HG03025 (cell line): ENCODE measurements around the gene LKAAEAR1.

ENCODE experiments used
- ATAC-seq: cut with Tn5 transposase; IDR thresholded peaks from one replicate; pipeline ENCODE4 v1.9.1; 2021; ENCODE audit warnings: mild to moderate bottlenecking, moderate library complexity; ENCODE audit not compliant: unreplicated experiment, low FRiP score

The LKAAEAR1 gene

GRCh38 chr20:64111841-64112641 lies 27.8 kb upstream of the LKAAEAR1 start:
- no peak for ATAC-seq

GRCh38 chr20:64110411-64111068 lies 26.3 kb upstream of the LKAAEAR1 start:
- ATAC-seq: no peak

- no peak for ATAC-seq
Measured at GRCh38 chr20:64109831-64110391, 25.7 kb upstream of the LKAAEAR1 start.

DNA sequence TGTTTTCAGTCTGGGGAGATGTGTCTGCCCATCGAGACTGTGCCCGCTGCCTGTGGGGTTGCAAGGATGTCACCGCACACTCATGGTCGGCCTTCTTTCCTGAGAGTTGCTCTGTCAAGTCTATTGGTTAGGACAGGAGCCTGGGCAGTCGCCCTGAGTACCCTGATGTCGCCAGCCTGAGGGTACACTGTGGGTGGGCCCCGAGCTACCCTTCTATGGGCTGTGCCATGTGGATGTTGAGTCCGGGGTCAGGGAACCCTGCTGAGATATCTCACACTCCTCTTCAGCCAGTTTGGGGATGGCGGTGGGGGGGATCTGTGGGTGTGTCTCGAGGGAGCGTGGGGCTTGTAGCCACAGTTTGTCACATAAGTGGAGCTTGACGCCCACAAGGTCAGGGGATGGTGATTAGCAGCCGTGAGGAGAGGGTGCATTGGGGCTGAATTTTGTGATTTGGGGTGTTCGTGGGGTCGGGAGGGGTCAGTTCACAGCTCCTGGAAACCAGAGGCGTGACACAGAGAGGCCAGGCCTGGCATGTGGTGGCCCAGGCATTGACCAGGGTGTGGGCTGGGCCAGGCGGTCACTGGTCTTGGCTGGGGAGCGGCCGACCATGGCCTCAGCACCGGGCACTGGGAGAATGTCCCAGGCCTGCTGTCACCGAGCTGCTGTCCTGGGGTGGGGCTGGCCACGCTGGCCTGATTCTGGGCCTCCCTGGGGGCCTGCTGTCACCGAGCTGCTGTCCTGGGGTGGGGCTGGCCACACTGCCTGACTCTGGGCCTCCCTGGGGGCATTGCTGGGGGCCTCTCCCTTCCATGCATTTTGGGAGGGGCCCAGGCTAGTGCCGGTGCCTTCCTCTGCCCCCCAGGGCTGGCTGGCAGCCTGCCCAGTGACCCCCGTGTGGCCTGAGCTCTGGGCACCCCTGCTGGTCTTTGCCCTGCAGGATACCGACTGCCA lies 24.8 kb upstream of the LKAAEAR1 start:
- no peak for ATAC-seq

GRCh38 chr20:64107736-64108457 lies 23.7 kb upstream of the LKAAEAR1 start:
- no peak for ATAC-seq

DNA sequence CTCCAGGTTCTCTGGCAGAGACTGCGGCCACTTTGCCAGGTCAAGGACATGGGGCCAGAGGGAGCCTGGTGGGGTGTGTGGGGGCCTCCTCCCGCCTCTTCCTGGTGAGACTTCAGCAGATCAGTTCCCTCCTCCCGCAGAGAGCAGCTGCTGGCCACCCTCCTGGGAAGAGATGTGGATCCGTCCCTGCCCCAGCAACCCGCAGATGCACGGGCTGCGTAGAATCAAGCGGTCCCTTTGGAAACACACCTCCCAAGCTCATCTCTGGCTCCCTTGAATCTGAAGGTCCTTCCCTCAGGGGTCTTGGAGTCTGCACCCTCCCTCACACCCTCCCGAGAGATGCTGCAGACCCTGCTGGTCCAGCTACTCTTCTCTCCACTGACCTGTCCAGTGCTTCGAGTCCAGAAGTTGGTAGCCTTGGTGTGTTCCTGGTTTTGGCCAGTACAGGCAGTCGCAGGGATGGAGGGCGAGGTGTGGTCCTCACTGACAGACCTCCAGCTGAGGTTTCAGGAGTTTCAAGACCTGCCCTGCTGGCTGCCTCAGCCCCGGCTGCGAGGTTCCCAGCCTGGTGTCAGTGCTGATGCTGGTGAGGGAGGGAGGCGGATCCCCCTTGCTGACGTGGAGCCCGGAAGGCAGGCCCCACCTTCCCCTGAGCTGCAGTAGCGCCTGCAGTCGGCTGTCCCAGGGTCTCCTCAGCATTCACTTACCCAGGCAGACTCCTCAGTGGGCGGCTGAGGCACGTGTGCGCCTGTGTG lies 23.0 kb upstream of the LKAAEAR1 start, which contains the start of gene NPBWR2:
NPBWR2 (minus strand) TSS at position 585 of the 755 bp plus-strand sequence. CDS start 734 bp downstream, outside the sequence.
- ATAC-seq: no peak

- ATAC-seq: no peak
Measured at GRCh38 chr20:64106435-64106961, 22.3 kb upstream of the LKAAEAR1 start.

DNA sequence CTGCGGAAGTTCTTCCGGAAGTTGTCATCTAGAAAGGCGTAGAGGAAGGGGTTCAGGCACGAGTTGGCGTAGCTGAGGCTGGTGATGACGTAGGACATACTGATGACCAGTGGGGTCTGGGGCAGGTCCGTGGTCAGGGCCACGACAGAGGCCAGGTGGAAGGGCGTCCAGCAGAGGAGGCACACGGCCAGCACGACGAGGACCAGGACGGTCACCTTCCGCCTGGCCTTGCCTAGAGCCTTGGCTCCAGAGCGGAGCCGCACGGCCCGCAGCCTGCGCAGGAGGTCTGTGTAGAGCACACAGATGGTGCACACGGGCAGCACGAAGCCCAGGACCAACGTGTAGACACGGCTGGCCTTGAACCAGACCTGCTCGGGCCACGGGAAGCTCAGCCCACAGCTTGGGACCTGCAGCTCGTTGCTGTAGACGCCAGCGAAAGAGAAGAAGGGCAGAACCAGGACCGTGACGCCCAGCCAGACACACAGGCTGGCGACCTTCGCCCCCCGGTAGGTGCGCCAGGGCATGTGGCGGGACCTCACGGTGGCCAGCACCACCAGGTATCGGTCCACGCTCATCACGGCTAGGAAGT lies 21.7 kb upstream of the LKAAEAR1 start:
- no peak for ATAC-seq

DNA sequence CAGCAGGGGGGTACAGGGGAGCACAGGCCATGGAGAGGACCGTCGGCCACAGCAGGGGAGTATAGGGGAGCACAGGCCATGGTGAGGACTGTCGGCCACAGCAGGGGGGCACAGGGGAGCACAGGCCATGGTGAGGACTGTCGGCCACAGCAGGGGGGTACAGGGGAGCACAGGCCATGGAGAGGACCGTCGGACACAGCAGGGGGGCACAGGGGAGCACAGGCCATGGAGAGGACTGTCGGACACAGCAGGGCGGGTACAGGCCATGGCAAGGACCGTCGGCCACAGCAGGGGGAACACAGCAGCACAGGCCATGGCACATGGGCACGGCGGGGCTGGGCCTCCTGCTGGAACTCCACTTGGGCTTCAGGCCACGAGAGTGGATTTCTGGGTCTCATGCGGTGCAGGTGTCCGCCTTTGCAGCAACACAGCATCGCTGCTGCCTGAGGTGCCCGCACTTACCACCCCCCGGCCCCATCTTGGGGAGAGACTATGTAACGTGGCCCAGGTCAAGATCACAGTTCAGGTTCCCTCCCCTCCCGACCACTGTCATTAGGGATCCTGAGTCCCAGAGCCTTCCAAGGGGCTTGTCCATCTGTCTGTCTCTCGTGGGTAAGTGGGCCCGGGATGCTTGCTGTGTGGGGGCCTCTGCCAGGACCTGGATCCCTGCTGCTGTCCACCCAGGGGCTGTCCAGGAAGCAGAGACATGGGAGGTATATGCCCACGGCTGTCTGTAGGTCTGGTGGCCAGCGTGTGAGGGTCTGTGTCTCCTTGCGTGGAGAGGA lies 20.7 kb upstream of the LKAAEAR1 start:
- ATAC-seq: no peak

- ATAC-seq: no peak
Measured at GRCh38 chr20:64103871-64104666, 19.9 kb upstream of the LKAAEAR1 start.

- no peak for ATAC-seq
Measured at GRCh38 chr20:64102647-64103354, 18.6 kb upstream of the LKAAEAR1 start.

DNA sequence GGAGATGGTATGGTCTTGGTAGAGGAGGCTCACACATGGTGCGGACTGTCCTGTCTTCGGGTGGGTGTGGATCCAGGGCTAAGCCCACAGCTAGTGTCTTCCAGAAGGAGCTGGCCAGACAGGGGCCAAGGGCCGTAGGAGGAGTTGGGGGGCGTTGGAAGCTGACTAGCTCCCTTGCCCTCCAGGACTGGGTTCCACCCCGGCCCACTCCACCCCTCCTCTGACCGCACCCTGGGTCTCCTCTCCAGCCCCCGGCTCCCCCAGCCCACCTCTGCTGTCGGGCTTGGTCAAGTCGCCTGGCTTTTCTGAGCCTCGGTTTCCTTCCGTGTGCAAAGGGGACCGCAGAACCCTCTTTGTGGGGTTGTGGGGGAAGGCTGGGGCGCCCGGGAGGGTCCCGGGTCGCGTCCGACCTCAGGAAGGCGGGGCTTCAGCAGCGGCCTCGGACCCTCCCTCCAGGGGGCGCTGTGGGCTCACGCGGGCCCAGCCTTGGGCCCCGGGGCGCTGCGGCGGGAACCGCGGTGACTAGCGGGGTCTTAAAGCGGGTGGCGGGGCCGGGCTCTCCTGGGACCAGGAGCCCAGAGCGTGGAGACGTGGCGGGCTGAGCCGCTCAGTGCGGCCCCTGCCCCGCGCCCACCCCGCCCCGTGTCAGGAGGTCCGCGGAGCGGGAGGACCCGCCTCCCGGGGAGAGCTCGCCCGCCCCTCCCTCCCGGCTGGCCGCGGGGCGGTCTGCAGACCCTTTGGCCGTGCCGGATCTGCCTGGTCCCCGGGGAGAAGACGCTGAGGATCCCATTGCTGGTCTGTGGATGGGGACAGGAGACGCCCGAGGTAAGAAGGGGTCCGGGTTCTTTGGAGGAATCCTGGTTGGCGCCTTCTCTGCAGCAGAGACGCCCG lies 17.8 kb upstream of the LKAAEAR1 start:
- no peak for ATAC-seq

GRCh38 chr20:64100946-64101688 lies 16.9 kb upstream of the LKAAEAR1 start:
- no peak for ATAC-seq

DNA sequence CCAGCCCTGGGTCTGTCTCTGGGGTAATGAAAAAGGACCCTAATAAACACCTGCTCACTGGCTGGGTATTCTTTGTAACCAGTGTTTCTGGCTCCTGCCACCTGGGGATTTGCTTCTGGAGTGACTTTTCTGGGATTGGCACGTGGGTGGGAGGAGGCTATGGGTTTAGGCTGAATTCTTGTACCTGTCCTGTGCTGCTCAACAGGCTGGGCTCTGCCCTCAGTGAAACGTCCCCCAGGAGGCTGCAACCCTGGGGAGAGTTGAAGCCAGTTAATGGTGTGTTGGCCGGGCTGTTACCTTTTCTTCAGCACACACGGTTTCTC lies 16.3 kb upstream of the LKAAEAR1 start:
- ATAC-seq: no peak
